Progenitor cell of endocrine pancreas (in vitro differentiated cells): ENCODE results near the gene ADAMTS17. TPM values are rescaled to one million over a fixed set of nuclear protein-coding genes. Genes with fewer than 3 reads are reported as not detected.

ENCODE experiments used
- DNase-seq: peaks from one replicate; pipeline ENCODE4 v3.0.0; 2021; ENCODE audit warnings: low spot score; ENCODE audit not compliant: unreplicated experiment
- H3K27ac Mint-ChIP-seq: 2 replicates; pipeline ENCODE4 v1.8.0; 2021; ENCODE audit warnings: mild to moderate bottlenecking, moderate library complexity, mixed read lengths
- H3K27me3 Mint-ChIP-seq: 2 replicates; pipeline ENCODE4 v1.8.0; 2021; ENCODE audit warnings: mixed read lengths
- H3K36me3 Mint-ChIP-seq: 2 replicates; pipeline ENCODE4 v1.8.0; 2022; ENCODE audit warnings: mixed read lengths; ENCODE audit not compliant: insufficient read depth
- H3K4me1 Mint-ChIP-seq: 2 replicates; pipeline ENCODE4 v1.8.0; 2021; ENCODE audit warnings: low read depth, mixed read lengths
- H3K4me3 Mint-ChIP-seq: 2 replicates; pipeline ENCODE4 v1.8.0; 2021; ENCODE audit warnings: low read depth, mild to moderate bottlenecking, moderate library complexity, mixed read lengths
- H3K9me3 Mint-ChIP-seq: 2 replicates; pipeline ENCODE4 v1.8.0; 2021; ENCODE audit warnings: low read depth, mixed read lengths
- CTCF ChIP-seq: fragments of 200-600 bp; sonication (generic); IDR thresholded peaks from one replicate; pipeline ENCODE4 v1.5.0; 2021; ENCODE audit warnings: antibody characterized with exemption, mild to moderate bottlenecking; ENCODE audit not compliant: unreplicated experiment
- total RNA-seq: library from RNA; stranded (reverse); gene quantifications from 2 replicates; pipeline ENCODE4 v1.2.1, GENCODE V29; 2021

Gene ADAMTS17
- total RNA-seq, 1 donor from 2014 or later: 3.5 TPM

GRCh38 chr15:100017140-100017539 is 324.6 kb downstream of the ADAMTS17 start:
- Mint-ChIP-seq H3K27ac (no peak overlapping the region), H3K36me3 (peaks cover 5% of the 10 kb centered on the region), H3K9me3 (peaks cover 13% of the 10 kb centered on the region), H3K4me1 (no peaks in the 10 kb centered on the region), H3K4me3 (no peak overlapping the region), H3K27me3 (peaks cover 14% of the 10 kb centered on the region)
- DNase-seq: no peak
- no peak for TF ChIP-seq CTCF

- no peak for TF ChIP-seq CTCF
- no peak for DNase-seq
- peaks cover 14% of the 10 kb centered on the region for H3K9me3 Mint-ChIP-seq
- peaks cover 5% of the 10 kb centered on the region for H3K36me3 Mint-ChIP-seq
- no peak overlapping the region for H3K27ac Mint-ChIP-seq
- H3K4me1 Mint-ChIP-seq: no peaks in the 10 kb centered on the region
- no peak overlapping the region for H3K4me3 Mint-ChIP-seq
- H3K27me3 Mint-ChIP-seq: peaks cover 12% of the 10 kb centered on the region
Observed at GRCh38 chr15:100016632-100017031, 325.1 kb downstream of the ADAMTS17 start.

GRCh38 chr15:100011235-100011634 is 330.5 kb downstream of the ADAMTS17 start:
- H3K4me3 Mint-ChIP-seq: no peak overlapping the region
- H3K4me1 Mint-ChIP-seq: no peaks in the 10 kb centered on the region
- H3K9me3 Mint-ChIP-seq: peaks cover 11% of the 10 kb centered on the region
- H3K36me3 Mint-ChIP-seq: no peaks in the 10 kb centered on the region
- no peak for DNase-seq
- no peak for TF ChIP-seq CTCF
- peaks cover 5% of the 10 kb centered on the region for H3K27me3 Mint-ChIP-seq
- H3K27ac Mint-ChIP-seq: no peak overlapping the region

GRCh38 chr15:100009372-100009771 is 332.4 kb downstream of the ADAMTS17 start:
- TF ChIP-seq CTCF: no peak

GRCh38 chr15:100008258-100008657 is 333.5 kb downstream of the ADAMTS17 start:
- Mint-ChIP-seq H3K27ac (no peak overlapping the region), H3K4me1 (no peaks in the 10 kb centered on the region), H3K9me3 (peaks cover 11% of the 10 kb centered on the region), H3K36me3 (no peaks in the 10 kb centered on the region), H3K27me3 (peaks cover 11% of the 10 kb centered on the region), H3K4me3 (no peak overlapping the region)
- no peak for DNase-seq
- TF ChIP-seq CTCF: no peak

More at GRCh38 chr15:100009372-100009771, 332.4 kb downstream of the ADAMTS17 start:
- no peak overlapping the region for H3K4me3 Mint-ChIP-seq
- H3K4me1 Mint-ChIP-seq: no peaks in the 10 kb centered on the region
- H3K27ac Mint-ChIP-seq: no peak overlapping the region
- H3K27me3 Mint-ChIP-seq: peaks cover 5% of the 10 kb centered on the region
- H3K36me3 Mint-ChIP-seq: no peaks in the 10 kb centered on the region
- no peak for DNase-seq
- peaks cover 11% of the 10 kb centered on the region for H3K9me3 Mint-ChIP-seq
